ENCODE data around the gene HM13. TPM values are rescaled to one million over a fixed set of nuclear protein-coding genes. Genes with fewer than 3 reads are reported as not detected.

Gene HM13
- total and polyA plus RNA-seq, 2 of the 13 experiments (the other 11 are each of a cell fraction or from before 2014, with no cell fraction given), result 118 to 243 TPM

GRCh38 chr20:31514154-31515071 is at the start of gene HM13 (continued):
- TF ChIP-seq, protein P1, sequence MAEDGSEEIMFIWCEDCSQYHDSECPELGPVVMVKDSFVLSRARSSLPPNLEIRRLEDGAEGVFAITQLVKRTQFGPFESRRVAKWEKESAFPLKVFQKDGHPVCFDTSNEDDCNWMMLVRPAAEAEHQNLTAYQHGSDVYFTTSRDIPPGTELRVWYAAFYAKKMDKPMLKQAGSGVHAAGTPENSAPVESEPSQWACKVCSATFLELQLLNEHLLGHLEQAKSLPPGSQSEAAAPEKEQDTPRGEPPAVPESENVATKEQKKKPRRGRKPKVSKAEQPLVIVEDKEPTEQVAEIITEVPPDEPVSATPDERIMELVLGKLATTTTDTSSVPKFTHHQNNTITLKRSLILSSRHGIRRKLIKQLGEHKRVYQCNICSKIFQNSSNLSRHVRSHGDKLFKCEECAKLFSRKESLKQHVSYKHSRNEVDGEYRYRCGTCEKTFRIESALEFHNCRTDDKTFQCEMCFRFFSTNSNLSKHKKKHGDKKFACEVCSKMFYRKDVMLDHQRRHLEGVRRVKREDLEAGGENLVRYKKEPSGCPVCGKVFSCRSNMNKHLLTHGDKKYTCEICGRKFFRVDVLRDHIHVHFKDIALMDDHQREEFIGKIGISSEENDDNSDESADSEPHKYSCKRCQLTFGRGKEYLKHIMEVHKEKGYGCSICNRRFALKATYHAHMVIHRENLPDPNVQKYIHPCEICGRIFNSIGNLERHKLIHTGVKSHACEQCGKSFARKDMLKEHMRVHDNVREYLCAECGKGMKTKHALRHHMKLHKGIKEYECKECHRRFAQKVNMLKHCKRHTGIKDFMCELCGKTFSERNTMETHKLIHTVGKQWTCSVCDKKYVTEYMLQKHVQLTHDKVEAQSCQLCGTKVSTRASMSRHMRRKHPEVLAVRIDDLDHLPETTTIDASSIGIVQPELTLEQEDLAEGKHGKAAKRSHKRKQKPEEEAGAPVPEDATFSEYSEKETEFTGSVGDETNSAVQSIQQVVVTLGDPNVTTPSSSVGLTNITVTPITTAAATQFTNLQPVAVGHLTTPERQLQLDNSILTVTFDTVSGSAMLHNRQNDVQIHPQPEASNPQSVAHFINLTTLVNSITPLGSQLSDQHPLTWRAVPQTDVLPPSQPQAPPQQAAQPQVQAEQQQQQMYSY (CRISPR knock-in tag; IDR thresholded peaks at IDR 0.05), result peak; percentile 84
- peak; percentile 86; the same call in 1 of the 2 replicates for TF ChIP-seq ZNF737 (CRISPR knock-in tag; IDR thresholded peaks at IDR 0.05; ENCODE audit: borderline replicate concordance)
- TF ChIP-seq ZNF350 (CRISPR knock-in tag; IDR thresholded peaks at IDR 0.05; ENCODE audit: borderline replicate concordance, low read depth), result peak; percentile 85
- TF ChIP-seq ZNF772 (CRISPR knock-in tag; IDR thresholded peaks at IDR 0.05), result peak; percentile 99; the same call in 1 of the 2 replicates
- peak; percentile 98 for TF ChIP-seq ZNF501 (CRISPR knock-in tag; IDR thresholded peaks at IDR 0.05)
- TF ChIP-seq ZNF660 (CRISPR knock-in tag; IDR thresholded peaks at IDR 0.05; ENCODE audit: borderline replicate concordance, low read depth), result no peak; the same call in 1 of the 2 replicates
- TF ChIP-seq, protein P2, sequence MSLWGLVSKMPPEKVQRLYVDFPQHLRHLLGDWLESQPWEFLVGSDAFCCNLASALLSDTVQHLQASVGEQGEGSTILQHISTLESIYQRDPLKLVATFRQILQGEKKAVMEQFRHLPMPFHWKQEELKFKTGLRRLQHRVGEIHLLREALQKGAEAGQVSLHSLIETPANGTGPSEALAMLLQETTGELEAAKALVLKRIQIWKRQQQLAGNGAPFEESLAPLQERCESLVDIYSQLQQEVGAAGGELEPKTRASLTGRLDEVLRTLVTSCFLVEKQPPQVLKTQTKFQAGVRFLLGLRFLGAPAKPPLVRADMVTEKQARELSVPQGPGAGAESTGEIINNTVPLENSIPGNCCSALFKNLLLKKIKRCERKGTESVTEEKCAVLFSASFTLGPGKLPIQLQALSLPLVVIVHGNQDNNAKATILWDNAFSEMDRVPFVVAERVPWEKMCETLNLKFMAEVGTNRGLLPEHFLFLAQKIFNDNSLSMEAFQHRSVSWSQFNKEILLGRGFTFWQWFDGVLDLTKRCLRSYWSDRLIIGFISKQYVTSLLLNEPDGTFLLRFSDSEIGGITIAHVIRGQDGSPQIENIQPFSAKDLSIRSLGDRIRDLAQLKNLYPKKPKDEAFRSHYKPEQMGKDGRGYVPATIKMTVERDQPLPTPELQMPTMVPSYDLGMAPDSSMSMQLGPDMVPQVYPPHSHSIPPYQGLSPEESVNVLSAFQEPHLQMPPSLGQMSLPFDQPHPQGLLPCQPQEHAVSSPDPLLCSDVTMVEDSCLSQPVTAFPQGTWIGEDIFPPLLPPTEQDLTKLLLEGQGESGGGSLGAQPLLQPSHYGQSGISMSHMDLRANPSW (CRISPR knock-in tag; IDR thresholded peaks at IDR 0.05; ENCODE audit: borderline replicate concordance), result no peak
- TF ChIP-seq ETS1 (CRISPR knock-in tag; IDR thresholded peaks at IDR 0.05), result peak; percentile 96; the same call in 1 of the 2 replicates
- TF ChIP-seq, protein P3, sequence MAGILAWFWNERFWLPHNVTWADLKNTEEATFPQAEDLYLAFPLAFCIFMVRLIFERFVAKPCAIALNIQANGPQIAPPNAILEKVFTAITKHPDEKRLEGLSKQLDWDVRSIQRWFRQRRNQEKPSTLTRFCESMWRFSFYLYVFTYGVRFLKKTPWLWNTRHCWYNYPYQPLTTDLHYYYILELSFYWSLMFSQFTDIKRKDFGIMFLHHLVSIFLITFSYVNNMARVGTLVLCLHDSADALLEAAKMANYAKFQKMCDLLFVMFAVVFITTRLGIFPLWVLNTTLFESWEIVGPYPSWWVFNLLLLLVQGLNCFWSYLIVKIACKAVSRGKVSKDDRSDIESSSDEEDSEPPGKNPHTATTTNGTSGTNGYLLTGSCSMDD (CRISPR knock-in tag; IDR thresholded peaks at IDR 0.05), result 0 out of 2 replicates have a peak, but pooled peaks have one; percentile 79
- TF ChIP-seq CHD4 (IDR thresholded peaks at IDR 0.05; ENCODE audit: borderline replicate concordance, low read length), result no peak
- peak; percentile 11; the same call in 1 of the 2 replicates for TF ChIP-seq ZNF530 (CRISPR knock-in tag; IDR thresholded peaks at IDR 0.05; ENCODE audit: low read depth)
- TF ChIP-seq FIP1L1 (IDR thresholded peaks at IDR 0.05; ENCODE audit: borderline replicate concordance, insufficient read depth, low read depth, low read length), result no peak
- TF ChIP-seq BRCA1 (CRISPR knock-in tag; IDR thresholded peaks at IDR 0.05), result peak; percentile 93; the same call in 1 of the 2 replicates
- peak; percentile 97 for TF ChIP-seq ZNF230 (CRISPR knock-in tag; IDR thresholded peaks at IDR 0.05)
- TF ChIP-seq ZNF138 (CRISPR knock-in tag; IDR thresholded peaks at IDR 0.05; ENCODE audit: low read depth), result peak; percentile 99
- TF ChIP-seq FOXA3 (CRISPR knock-in tag; IDR thresholded peaks at IDR 0.05), result peak; percentile 81
- 0 out of 2 replicates have a peak, but pooled peaks have one; percentile 39 for TF ChIP-seq ZNF44 (CRISPR knock-in tag; IDR thresholded peaks at IDR 0.05)
- TF ChIP-seq CBX5 (CRISPR knock-in tag; IDR thresholded peaks at IDR 0.05; ENCODE audit: borderline replicate concordance), result 0 out of 2 replicates have a peak, but pooled peaks have one; percentile 68
- TF ChIP-seq BRD4 (CRISPR knock-in tag; IDR thresholded peaks at IDR 0.05), result peak; percentile 99

Measured in HepG2 (cell line).